Measurements from ENCODE around the gene ASH1L. TPM values are rescaled to one million over a fixed set of nuclear protein-coding genes. Genes with fewer than 3 reads are reported as not detected.
A peak's percentile ranks its signal among the peaks of the same experiment; 100 is the strongest.

ASH1L gene
- total and polyA plus RNA-seq, 9 of the 15 experiments (the other 6 are each of a cell fraction or from before 2014, with no cell fraction given) = 2.0 to 23.3 (median 14.6) TPM

DNA sequence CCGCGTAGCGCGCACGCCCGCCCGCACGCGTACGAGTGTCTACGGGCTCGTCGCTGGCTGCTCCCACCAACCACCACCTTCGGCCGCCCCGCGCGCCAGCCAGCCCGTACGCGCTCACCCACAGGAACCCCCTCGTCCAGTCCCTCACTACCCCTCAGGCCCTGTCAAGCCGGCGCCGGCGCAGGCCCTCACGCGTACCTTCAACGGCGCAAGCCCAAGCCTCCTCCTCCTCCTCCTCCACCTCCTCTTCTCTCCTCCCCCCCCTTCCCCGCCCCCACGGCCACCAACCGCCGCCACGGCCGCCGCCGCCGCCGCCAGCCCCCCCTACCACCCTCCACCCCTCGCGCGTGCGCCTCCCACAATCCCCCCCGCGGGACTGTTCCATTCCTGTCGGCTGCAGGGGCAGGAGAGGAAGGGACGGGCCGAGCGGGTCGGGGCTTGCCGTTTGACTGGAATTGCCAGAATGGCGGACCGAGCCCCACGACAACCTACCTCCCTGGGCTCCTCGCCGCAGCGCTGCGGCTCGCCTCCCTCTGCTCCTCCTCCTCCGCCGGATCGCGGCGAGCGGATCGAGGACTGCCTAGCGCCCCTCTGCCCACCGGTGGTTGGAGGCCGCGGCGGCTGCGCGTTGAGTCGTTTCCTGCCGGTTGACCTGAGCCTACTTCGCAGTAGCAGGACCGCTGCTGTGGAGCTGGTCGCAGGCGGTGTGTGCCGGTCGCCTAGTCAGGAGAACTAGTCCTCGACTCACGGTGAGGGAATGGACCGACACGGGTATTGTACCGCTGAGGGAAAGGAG is at the start of gene ASH1L (continued):
- TF ChIP-seq, protein P1, sequence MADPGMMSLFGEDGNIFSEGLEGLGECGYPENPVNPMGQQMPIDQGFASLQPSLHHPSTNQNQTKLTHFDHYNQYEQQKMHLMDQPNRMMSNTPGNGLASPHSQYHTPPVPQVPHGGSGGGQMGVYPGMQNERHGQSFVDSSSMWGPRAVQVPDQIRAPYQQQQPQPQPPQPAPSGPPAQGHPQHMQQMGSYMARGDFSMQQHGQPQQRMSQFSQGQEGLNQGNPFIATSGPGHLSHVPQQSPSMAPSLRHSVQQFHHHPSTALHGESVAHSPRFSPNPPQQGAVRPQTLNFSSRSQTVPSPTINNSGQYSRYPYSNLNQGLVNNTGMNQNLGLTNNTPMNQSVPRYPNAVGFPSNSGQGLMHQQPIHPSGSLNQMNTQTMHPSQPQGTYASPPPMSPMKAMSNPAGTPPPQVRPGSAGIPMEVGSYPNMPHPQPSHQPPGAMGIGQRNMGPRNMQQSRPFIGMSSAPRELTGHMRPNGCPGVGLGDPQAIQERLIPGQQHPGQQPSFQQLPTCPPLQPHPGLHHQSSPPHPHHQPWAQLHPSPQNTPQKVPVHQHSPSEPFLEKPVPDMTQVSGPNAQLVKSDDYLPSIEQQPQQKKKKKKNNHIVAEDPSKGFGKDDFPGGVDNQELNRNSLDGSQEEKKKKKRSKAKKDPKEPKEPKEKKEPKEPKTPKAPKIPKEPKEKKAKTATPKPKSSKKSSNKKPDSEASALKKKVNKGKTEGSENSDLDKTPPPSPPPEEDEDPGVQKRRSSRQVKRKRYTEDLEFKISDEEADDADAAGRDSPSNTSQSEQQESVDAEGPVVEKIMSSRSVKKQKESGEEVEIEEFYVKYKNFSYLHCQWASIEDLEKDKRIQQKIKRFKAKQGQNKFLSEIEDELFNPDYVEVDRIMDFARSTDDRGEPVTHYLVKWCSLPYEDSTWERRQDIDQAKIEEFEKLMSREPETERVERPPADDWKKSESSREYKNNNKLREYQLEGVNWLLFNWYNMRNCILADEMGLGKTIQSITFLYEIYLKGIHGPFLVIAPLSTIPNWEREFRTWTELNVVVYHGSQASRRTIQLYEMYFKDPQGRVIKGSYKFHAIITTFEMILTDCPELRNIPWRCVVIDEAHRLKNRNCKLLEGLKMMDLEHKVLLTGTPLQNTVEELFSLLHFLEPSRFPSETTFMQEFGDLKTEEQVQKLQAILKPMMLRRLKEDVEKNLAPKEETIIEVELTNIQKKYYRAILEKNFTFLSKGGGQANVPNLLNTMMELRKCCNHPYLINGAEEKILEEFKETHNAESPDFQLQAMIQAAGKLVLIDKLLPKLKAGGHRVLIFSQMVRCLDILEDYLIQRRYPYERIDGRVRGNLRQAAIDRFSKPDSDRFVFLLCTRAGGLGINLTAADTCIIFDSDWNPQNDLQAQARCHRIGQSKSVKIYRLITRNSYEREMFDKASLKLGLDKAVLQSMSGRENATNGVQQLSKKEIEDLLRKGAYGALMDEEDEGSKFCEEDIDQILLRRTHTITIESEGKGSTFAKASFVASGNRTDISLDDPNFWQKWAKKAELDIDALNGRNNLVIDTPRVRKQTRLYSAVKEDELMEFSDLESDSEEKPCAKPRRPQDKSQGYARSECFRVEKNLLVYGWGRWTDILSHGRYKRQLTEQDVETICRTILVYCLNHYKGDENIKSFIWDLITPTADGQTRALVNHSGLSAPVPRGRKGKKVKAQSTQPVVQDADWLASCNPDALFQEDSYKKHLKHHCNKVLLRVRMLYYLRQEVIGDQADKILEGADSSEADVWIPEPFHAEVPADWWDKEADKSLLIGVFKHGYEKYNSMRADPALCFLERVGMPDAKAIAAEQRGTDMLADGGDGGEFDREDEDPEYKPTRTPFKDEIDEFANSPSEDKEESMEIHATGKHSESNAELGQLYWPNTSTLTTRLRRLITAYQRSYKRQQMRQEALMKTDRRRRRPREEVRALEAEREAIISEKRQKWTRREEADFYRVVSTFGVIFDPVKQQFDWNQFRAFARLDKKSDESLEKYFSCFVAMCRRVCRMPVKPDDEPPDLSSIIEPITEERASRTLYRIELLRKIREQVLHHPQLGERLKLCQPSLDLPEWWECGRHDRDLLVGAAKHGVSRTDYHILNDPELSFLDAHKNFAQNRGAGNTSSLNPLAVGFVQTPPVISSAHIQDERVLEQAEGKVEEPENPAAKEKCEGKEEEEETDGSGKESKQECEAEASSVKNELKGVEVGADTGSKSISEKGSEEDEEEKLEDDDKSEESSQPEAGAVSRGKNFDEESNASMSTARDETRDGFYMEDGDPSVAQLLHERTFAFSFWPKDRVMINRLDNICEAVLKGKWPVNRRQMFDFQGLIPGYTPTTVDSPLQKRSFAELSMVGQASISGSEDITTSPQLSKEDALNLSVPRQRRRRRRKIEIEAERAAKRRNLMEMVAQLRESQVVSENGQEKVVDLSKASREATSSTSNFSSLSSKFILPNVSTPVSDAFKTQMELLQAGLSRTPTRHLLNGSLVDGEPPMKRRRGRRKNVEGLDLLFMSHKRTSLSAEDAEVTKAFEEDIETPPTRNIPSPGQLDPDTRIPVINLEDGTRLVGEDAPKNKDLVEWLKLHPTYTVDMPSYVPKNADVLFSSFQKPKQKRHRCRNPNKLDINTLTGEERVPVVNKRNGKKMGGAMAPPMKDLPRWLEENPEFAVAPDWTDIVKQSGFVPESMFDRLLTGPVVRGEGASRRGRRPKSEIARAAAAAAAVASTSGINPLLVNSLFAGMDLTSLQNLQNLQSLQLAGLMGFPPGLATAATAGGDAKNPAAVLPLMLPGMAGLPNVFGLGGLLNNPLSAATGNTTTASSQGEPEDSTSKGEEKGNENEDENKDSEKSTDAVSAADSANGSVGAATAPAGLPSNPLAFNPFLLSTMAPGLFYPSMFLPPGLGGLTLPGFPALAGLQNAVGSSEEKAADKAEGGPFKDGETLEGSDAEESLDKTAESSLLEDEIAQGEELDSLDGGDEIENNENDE (IDR thresholded peaks at IDR 0.05; ENCODE audit: low read depth, low read length) = no peak
- TF ChIP-seq WHSC1 (IDR thresholded peaks at IDR 0.05; ENCODE audit: low read length) = no peak
- peak; percentile 93 for TF ChIP-seq EGR1 (conservative IDR thresholded peaks at IDR 0.05)
- TF ChIP-seq, protein P2, sequence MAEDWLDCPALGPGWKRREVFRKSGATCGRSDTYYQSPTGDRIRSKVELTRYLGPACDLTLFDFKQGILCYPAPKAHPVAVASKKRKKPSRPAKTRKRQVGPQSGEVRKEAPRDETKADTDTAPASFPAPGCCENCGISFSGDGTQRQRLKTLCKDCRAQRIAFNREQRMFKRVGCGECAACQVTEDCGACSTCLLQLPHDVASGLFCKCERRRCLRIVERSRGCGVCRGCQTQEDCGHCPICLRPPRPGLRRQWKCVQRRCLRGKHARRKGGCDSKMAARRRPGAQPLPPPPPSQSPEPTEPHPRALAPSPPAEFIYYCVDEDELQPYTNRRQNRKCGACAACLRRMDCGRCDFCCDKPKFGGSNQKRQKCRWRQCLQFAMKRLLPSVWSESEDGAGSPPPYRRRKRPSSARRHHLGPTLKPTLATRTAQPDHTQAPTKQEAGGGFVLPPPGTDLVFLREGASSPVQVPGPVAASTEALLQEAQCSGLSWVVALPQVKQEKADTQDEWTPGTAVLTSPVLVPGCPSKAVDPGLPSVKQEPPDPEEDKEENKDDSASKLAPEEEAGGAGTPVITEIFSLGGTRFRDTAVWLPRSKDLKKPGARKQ (CRISPR knock-in tag; IDR thresholded peaks at IDR 0.05) = no peak
- TF ChIP-seq BHLHE40 (IDR thresholded peaks at IDR 0.05; ENCODE audit: low read length) = peak; percentile 91
- TF ChIP-seq IFI16 (CRISPR knock-in tag; IDR thresholded peaks at IDR 0.05) = no peak
- TF ChIP-seq HMG20B (CRISPR knock-in tag; IDR thresholded peaks at IDR 0.05) = no peak
- TF ChIP-seq BACH1 (tag; IDR thresholded peaks at IDR 0.05) = no peak
- TF ChIP-seq DDX20 (tag; IDR thresholded peaks at IDR 0.05; ENCODE audit: low read depth) = no peak
- TF ChIP-seq SMAD3 (CRISPR knock-in tag; conservative IDR thresholded peaks at IDR 0.05) = no peak; the same call in 1 of the 2 replicates
- TF ChIP-seq CAMTA2 (CRISPR knock-in tag; conservative IDR thresholded peaks at IDR 0.05) = no peak
- TF ChIP-seq, protein P3, sequence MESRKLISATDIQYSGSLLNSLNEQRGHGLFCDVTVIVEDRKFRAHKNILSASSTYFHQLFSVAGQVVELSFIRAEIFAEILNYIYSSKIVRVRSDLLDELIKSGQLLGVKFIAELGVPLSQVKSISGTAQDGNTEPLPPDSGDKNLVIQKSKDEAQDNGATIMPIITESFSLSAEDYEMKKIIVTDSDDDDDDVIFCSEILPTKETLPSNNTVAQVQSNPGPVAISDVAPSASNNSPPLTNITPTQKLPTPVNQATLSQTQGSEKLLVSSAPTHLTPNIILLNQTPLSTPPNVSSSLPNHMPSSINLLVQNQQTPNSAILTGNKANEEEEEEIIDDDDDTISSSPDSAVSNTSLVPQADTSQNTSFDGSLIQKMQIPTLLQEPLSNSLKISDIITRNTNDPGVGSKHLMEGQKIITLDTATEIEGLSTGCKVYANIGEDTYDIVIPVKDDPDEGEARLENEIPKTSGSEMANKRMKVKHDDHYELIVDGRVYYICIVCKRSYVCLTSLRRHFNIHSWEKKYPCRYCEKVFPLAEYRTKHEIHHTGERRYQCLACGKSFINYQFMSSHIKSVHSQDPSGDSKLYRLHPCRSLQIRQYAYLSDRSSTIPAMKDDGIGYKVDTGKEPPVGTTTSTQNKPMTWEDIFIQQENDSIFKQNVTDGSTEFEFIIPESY (CRISPR knock-in tag; IDR thresholded peaks at IDR 0.05) = no peak
- TF ChIP-seq EHMT2 (IDR thresholded peaks at IDR 0.05) = no peak
- no peak; the same call in 1 of the 2 replicates for TF ChIP-seq ZNF12 (CRISPR knock-in tag; IDR thresholded peaks at IDR 0.05)
